CD4-positive, CD25-positive, alpha-beta regulatory T cell (primary cell): ENCODE data around the gene BANP. TPM values are rescaled to one million over a fixed set of nuclear protein-coding genes. Genes with fewer than 3 reads are reported as not detected.
"Not testable (repeated sequence)": the region's sequence is repeated elsewhere in the genome, so short reads cannot be mapped to it uniquely, and the experiment has no call there.

ENCODE experiments used
- ATAC-seq, 2 donors: fragments of 150-1000 bp; cut with Tn5 transposase; one replicate each; pipeline ENCODE4 v1.10.0; 2021; ENCODE audit warnings: low read depth in 2 of 2, moderate number of reproducible peaks in 2 of 2, moderate library complexity in 1 of 2
- DNase-seq, 3 donors: peaks; one replicate each; pipeline versions ENCODE4 v3.0.0 to v3.0.0-alpha.2; 2012 to 2022; ENCODE audit warnings: mixed read lengths in 1 of 3
- H3K27ac ChIP-seq: one replicate; pipeline ENCODE4 v1.7.0; 2013; ENCODE audit warnings: mild to moderate bottlenecking, low read length; ENCODE audit not compliant: insufficient read depth, poor library complexity, severe bottlenecking
- H3K27me3 ChIP-seq: one replicate; pipeline ENCODE4 v1.7.0; 2013; ENCODE audit warnings: low read length; ENCODE audit not compliant: control insufficient read depth, insufficient read depth
- H3K36me3 ChIP-seq: one replicate; pipeline ENCODE4 v1.7.0; 2013; ENCODE audit warnings: mild to moderate bottlenecking, low read length, moderate library complexity; ENCODE audit not compliant: control insufficient read depth, insufficient read depth
- H3K4me1 ChIP-seq: 2 replicates; pipeline ENCODE4 v1.7.0; 2013; ENCODE audit warnings: mild to moderate bottlenecking, low read length; ENCODE audit not compliant: insufficient read depth, control insufficient read depth, poor library complexity, severe bottlenecking
- H3K4me3 ChIP-seq: one replicate; pipeline ENCODE4 v1.7.0; 2013; ENCODE audit warnings: low read depth, mild to moderate bottlenecking, low read length, moderate library complexity
- H3K9me3 ChIP-seq, 2 experiments: 1 replicate in 1 of 2; 2 replicates in 1 of 2; pipeline ENCODE4 v1.7.0; 2013; ENCODE audit warnings: low read length in 2 of 2, mild to moderate bottlenecking in 1 of 2, moderate library complexity in 1 of 2; ENCODE audit not compliant: control insufficient read depth in 2 of 2
- H3K27ac Mint-ChIP-seq, 3 donors: one replicate each; pipeline ENCODE4 v1.8.0; 2020 to 2022; ENCODE audit warnings: mild to moderate bottlenecking in 3 of 3, mixed read lengths in 3 of 3, moderate library complexity in 2 of 3
- H3K27me3 Mint-ChIP-seq: one replicate; pipeline ENCODE4 v1.8.0; 2022; ENCODE audit warnings: mild to moderate bottlenecking, mixed read lengths
- H3K36me3 Mint-ChIP-seq: one replicate; pipeline ENCODE4 v1.8.0; 2020; ENCODE audit warnings: mixed read lengths
- H3K4me1 Mint-ChIP-seq, 4 donors: one replicate each; pipeline ENCODE4 v1.8.0; 2020 to 2022; ENCODE audit warnings: mixed read lengths in 4 of 4, mild to moderate bottlenecking in 1 of 4
- H3K4me3 Mint-ChIP-seq, 4 donors: one replicate each; pipeline ENCODE4 v1.8.0; 2020 to 2022; ENCODE audit warnings: mild to moderate bottlenecking in 4 of 4, mixed read lengths in 4 of 4, moderate library complexity in 3 of 4
- H3K9me3 Mint-ChIP-seq, 7 donors: one replicate each; pipeline ENCODE4 v1.8.0; 2020 to 2022; ENCODE audit warnings: mixed read lengths in 7 of 7, mild to moderate bottlenecking in 3 of 7, moderate library complexity in 2 of 7
- polyA plus RNA-seq, 4 donors: library from polyadenylated mRNA; unstranded; fragments of 300-500 nt; fragmentation: Illumina TruSeq; gene quantifications; one replicate each; pipeline ENCODE4 v1.2.3, GENCODE V29; 2021
- total RNA-seq: library from RNA; stranded (reverse); gene quantifications from one replicate; pipeline ENCODE4 v1.2.3, GENCODE V29; 2022

BANP gene
- total RNA-seq (114 TPM), polyA plus RNA-seq (10 to 100 TPM; 20.4 to 27.6 (median 25.9) TPM)

- Histone ChIP-seq H3K27me3 (no peaks in the 10 kb centered on the region), H3K27ac (peak within 1 kb of the TSS; percentile 93), H3K36me3 (peaks cover 14% of the 10 kb centered on the region), H3K4me3 (peak within 1 kb of the TSS; percentile 91), H3K9me3 (no peaks in the 10 kb centered on the region), H3K4me1 (peaks cover 47% of the 10 kb centered on the region)
- Mint-ChIP-seq H3K9me3 (no peaks in the 10 kb centered on the region), H3K4me3 (peak within 1 kb of the TSS; percentile 96 to 100 (median 98)), H3K27me3 (peaks cover 7% of the 10 kb centered on the region), H3K36me3 (peaks cover 4% of the 10 kb centered on the region), H3K4me1 (peaks cover 10 to 45% (median 29%) of the 10 kb centered on the region in 4 donors), H3K27ac (peak within 1 kb of the TSS; percentile 99 to 100 (median 99))
- ATAC-seq (peak; percentile 95 to 97), DNase-seq (peak; percentile 97 to 99 (median 98))
Observed at GRCh38 chr16:87950765-87951551, at the start of gene BANP. Gene BANP (plus strand): TSS chr16:87951434. CDS start chr16:87975116, 23,682 bp downstream.

- not testable (repeated sequence) for H3K27me3 ChIP-seq, H3K4me1 ChIP-seq, H3K4me3 Mint-ChIP-seq, H3K27me3 Mint-ChIP-seq, H3K36me3 Mint-ChIP-seq, DNase-seq, H3K4me1 Mint-ChIP-seq, H3K27ac Mint-ChIP-seq, H3K36me3 ChIP-seq, H3K27ac ChIP-seq, ATAC-seq, H3K9me3 ChIP-seq, H3K9me3 Mint-ChIP-seq, H3K4me3 ChIP-seq
Observed at GRCh38 chr16:87904963-87905362, 46.3 kb upstream of the BANP start.

- H3K4me3 Mint-ChIP-seq, H3K4me1 ChIP-seq, H3K9me3 ChIP-seq, H3K9me3 Mint-ChIP-seq, H3K4me3 ChIP-seq, DNase-seq, H3K36me3 Mint-ChIP-seq, ATAC-seq, H3K27ac Mint-ChIP-seq, H3K27me3 Mint-ChIP-seq, H3K4me1 Mint-ChIP-seq, H3K27ac ChIP-seq, H3K27me3 ChIP-seq, H3K36me3 ChIP-seq: not testable (repeated sequence)
Observed at GRCh38 chr16:87905521-87905920, 45.7 kb upstream of the BANP start.

GRCh38 chr16:87908101-87908500, 43.1 kb upstream of the BANP start:
- not testable (repeated sequence) for H3K9me3 ChIP-seq, ATAC-seq, DNase-seq, H3K4me3 ChIP-seq, H3K4me1 Mint-ChIP-seq, H3K9me3 Mint-ChIP-seq, H3K4me3 Mint-ChIP-seq, H3K27me3 ChIP-seq, H3K27ac ChIP-seq, H3K36me3 ChIP-seq, H3K4me1 ChIP-seq, H3K36me3 Mint-ChIP-seq, H3K27me3 Mint-ChIP-seq
- peak overlapping the region in 1 of 3 donors; percentile 6 for H3K27ac Mint-ChIP-seq

GRCh38 chr16:87909203-87909935, 41.9 kb upstream of the BANP start:
- not testable (repeated sequence) for H3K9me3 Mint-ChIP-seq, H3K9me3 ChIP-seq, H3K36me3 ChIP-seq, H3K36me3 Mint-ChIP-seq, H3K4me1 Mint-ChIP-seq, H3K27ac ChIP-seq, H3K27me3 ChIP-seq, H3K4me1 ChIP-seq, H3K4me3 ChIP-seq, H3K27me3 Mint-ChIP-seq
- Mint-ChIP-seq H3K27ac (peak overlapping the region in 1 of 3 donors; percentile 32), H3K4me3 (peak overlapping the region in 1 of 4 donors; percentile 59)
- peak; percentile 80 to 85 for ATAC-seq
- DNase-seq = peak; percentile 59 to 78 (median 76)

- H3K27ac ChIP-seq, H3K4me1 Mint-ChIP-seq, H3K4me1 ChIP-seq, H3K9me3 Mint-ChIP-seq, H3K27ac Mint-ChIP-seq, H3K4me3 ChIP-seq, H3K36me3 ChIP-seq, H3K9me3 ChIP-seq, H3K4me3 Mint-ChIP-seq, DNase-seq, ATAC-seq, H3K27me3 ChIP-seq, H3K27me3 Mint-ChIP-seq, H3K36me3 Mint-ChIP-seq: not testable (repeated sequence)
Observed at GRCh38 chr16:87911106-87911763, 40.0 kb upstream of the BANP start.

- H3K27me3 ChIP-seq, H3K36me3 ChIP-seq, H3K9me3 ChIP-seq, H3K4me3 ChIP-seq, H3K4me1 ChIP-seq, H3K9me3 Mint-ChIP-seq, DNase-seq, H3K4me1 Mint-ChIP-seq, ATAC-seq, H3K36me3 Mint-ChIP-seq, H3K27me3 Mint-ChIP-seq, H3K27ac ChIP-seq: not testable (repeated sequence)
- H3K4me3 Mint-ChIP-seq = peak overlapping the region in 1 of 4 donors; percentile 69
- peak overlapping the region in 1 of 3 donors; percentile 11 for H3K27ac Mint-ChIP-seq
Observed at GRCh38 chr16:87912691-87913090, 38.5 kb upstream of the BANP start.
